B cell (primary cell): ENCODE data around the gene NPTX2. TPM values are rescaled to one million over a fixed set of nuclear protein-coding genes. Genes with fewer than 3 reads are reported as not detected.
A peak's percentile ranks its signal among the peaks of the same experiment; 100 is the strongest.

ENCODE experiments used
- ATAC-seq: fragments of 200-7000 bp; cut with Tn5 transposase; one replicate; pipeline ENCODE4 v1.10.0; 2021; ENCODE audit warnings: low read depth, mild to moderate bottlenecking, moderate number of reproducible peaks, moderate library complexity
- CTCF ChIA-PET: fragments of 350-600 bp; sonication (Branson Sonifier 250); formaldehyde crosslinking; loops from one replicate; lab custom pipeline; 2021; ENCODE audit warnings: antibody characterized with exemption, inconsistent platforms; lab: Charles Lee
- POLR2A ChIA-PET: fragments of 350-600 bp; sonication (Branson Sonifier 250); formaldehyde crosslinking; loops from one replicate; lab custom pipeline; 2021; ENCODE audit warnings: antibody characterized with exemption; lab: Charles Lee
- DNase-seq: peaks from one replicate; pipeline ENCODE4 v3.0.0; 2013
- H2AFZ ChIP-seq: 2 replicates; pipeline ENCODE4 v1.6.1; 2012; ENCODE audit warnings: mild to moderate bottlenecking, low read depth, low read length; ENCODE audit not compliant: insufficient read depth, poor library complexity, severe bottlenecking
- H3K27ac ChIP-seq, 2 donors: 1 replicate in 1 of 2; 2 replicates in 1 of 2; pipeline ENCODE4 v1.5.1; 2012 to 2013; ENCODE audit warnings: low read length in 2 of 2, mild to moderate bottlenecking in 2 of 2, moderate library complexity in 1 of 2
- H3K27me3 ChIP-seq, 4 experiments: fragments of 200-600 bp in 1 of 4; sonication (generic) in 1 of 4; replicated peaks in 1 of 4; 1 replicate in 2 of 4; 2 replicates in 2 of 4; pipeline versions ENCODE4 v1.6.1 to v1.7.0; 2013 to 2016; ENCODE audit warnings: low read length in 3 of 4, mild to moderate bottlenecking in 2 of 4, mixed read lengths in 1 of 4, moderate library complexity in 1 of 4; ENCODE audit not compliant: insufficient read depth in 4 of 4, control insufficient read depth in 3 of 4; ENCODE audit errors: control extremely low read depth in 1 of 4
- H3K36me3 ChIP-seq, 2 experiments: replicated peaks in 1 of 2; 1 replicate in 1 of 2; 2 replicates in 1 of 2; pipeline versions ENCODE4 v1.6.1 to v1.7.1; 2013; ENCODE audit warnings: low read length in 1 of 2; ENCODE audit not compliant: insufficient read depth in 2 of 2, control insufficient read depth in 1 of 2; ENCODE audit errors: control extremely low read depth in 1 of 2, extremely low read depth in 1 of 2
- H3K4me1 ChIP-seq, 2 donors: fragments of 200-600 bp in 1 of 2; sonication (generic) in 1 of 2; 1 replicate in 1 of 2; 2 replicates in 1 of 2; pipeline versions ENCODE4 v1.5.1 to v1.6.1; 2013 to 2017; ENCODE audit warnings: low read length in 2 of 2; ENCODE audit not compliant: control insufficient read depth in 2 of 2, insufficient read depth in 2 of 2
- H3K4me2 ChIP-seq: replicated peaks from 2 replicates; pipeline ENCODE3; 2012; ENCODE audit warnings: mild to moderate bottlenecking, low read depth, low read length; ENCODE audit not compliant: poor library complexity, severe bottlenecking
- H3K4me3 ChIP-seq, 5 experiments: fragments of 200-600 bp in 1 of 5; sonication (generic) in 1 of 5; 1 replicate in 3 of 5; 2 replicates in 2 of 5; pipeline versions ENCODE4 v1.5.1 to v1.7.0; 2011 to 2016; ENCODE audit warnings: low read length in 4 of 5, mild to moderate bottlenecking in 4 of 5, low read depth in 2 of 5, control low read depth in 1 of 5, moderate library complexity in 1 of 5; ENCODE audit not compliant: insufficient read depth in 1 of 5; ENCODE audit errors: control extremely low read depth in 1 of 5, extremely low read depth in 1 of 5
- H3K79me2 ChIP-seq: fragments of 200-600 bp; sonication (generic); one replicate; pipeline ENCODE4 v1.6.0; 2016; ENCODE audit warnings: low read length; ENCODE audit not compliant: control insufficient read depth, insufficient read depth
- H3K9ac ChIP-seq: fragments of 200-600 bp; sonication (generic); 2 replicates; pipeline ENCODE4 v1.6.1; 2017; ENCODE audit warnings: mild to moderate bottlenecking, low read length, moderate library complexity
- H3K9me3 ChIP-seq, 3 donors: one replicate each; pipeline versions ENCODE4 v1.6.1 to v1.7.1; 2013; ENCODE audit warnings: low read length in 2 of 3; ENCODE audit not compliant: control insufficient read depth in 2 of 3, insufficient read depth in 1 of 3; ENCODE audit errors: control extremely low read depth in 1 of 3
- H4K20me1 ChIP-seq: 2 replicates; pipeline ENCODE4 v1.6.0; 2012; ENCODE audit warnings: mild to moderate bottlenecking, low read length; ENCODE audit not compliant: insufficient read depth, control insufficient read depth, poor library complexity, severe bottlenecking
- H3K27ac Mint-ChIP-seq: one replicate; pipeline ENCODE4 v1.8.0; 2021; ENCODE audit warnings: mixed read lengths
- H3K27me3 Mint-ChIP-seq: one replicate; pipeline ENCODE4 v1.8.0; 2021; ENCODE audit warnings: mixed read lengths
- H3K4me1 Mint-ChIP-seq: one replicate; pipeline ENCODE4 v1.8.0; 2021; ENCODE audit warnings: mixed read lengths
- H3K4me3 Mint-ChIP-seq: one replicate; pipeline ENCODE4 v1.8.0; 2021; ENCODE audit warnings: mixed read lengths
- H3K9me3 Mint-ChIP-seq: one replicate; pipeline ENCODE4 v1.8.0; 2022; ENCODE audit warnings: mixed read lengths; ENCODE audit not compliant: insufficient read depth
- CTCF ChIP-seq: fragments of 200-600 bp; IDR thresholded peaks from one replicate; pipeline ENCODE4 v1.8.0; 2022; ENCODE audit warnings: antibody characterized with exemption, mild to moderate bottlenecking
- EZH2 ChIP-seq: IDR thresholded peaks from 2 replicates; pipeline ENCODE4 v1.6.1; 2012; ENCODE audit warnings: borderline replicate concordance, low read depth, mild to moderate bottlenecking, moderate library complexity, low read length; ENCODE audit not compliant: insufficient read depth, poor library complexity, severe bottlenecking
- WGBS: methylation state at CpG from one replicate; pipeline ENCODE4 v1.1.5; 2013; ENCODE audit warnings: missing lambda C conversion rate; ENCODE audit not compliant: insufficient coverage; 5-methylcytosine and 5-hydroxymethylcytosine counted together
- intact Hi-C: fragments of 100-400 bp; cut with micrococcal nuclease; formaldehyde crosslinking; loops from one replicate; pipeline ENCODE4 v1.10.0; 2022
- polyA minus RNA-seq: library from RNA; depleted of rRNA, polyadenylated mRNA; stranded (reverse); fragments of >200 nt; gene quantifications from 2 replicates; pipeline ENCODE4 v1.2.3, GENCODE V29; 2012
- polyA plus RNA-seq: library from polyadenylated mRNA; depleted of rRNA; stranded (reverse); fragments of >200 nt; gene quantifications from 2 replicates; pipeline ENCODE4 v1.2.3, GENCODE V29; 2012
- total RNA-seq, 2 donors: library from RNA; stranded (reverse); fragments of 120-200 nt in 1 of 2; gene quantifications; 1 replicate in 1 of 2; 2 replicates in 1 of 2; pipeline versions ENCODE4 v1.2.3 to v1.2.4, GENCODE V29; 2013 to 2022

Gene NPTX2, protein sequence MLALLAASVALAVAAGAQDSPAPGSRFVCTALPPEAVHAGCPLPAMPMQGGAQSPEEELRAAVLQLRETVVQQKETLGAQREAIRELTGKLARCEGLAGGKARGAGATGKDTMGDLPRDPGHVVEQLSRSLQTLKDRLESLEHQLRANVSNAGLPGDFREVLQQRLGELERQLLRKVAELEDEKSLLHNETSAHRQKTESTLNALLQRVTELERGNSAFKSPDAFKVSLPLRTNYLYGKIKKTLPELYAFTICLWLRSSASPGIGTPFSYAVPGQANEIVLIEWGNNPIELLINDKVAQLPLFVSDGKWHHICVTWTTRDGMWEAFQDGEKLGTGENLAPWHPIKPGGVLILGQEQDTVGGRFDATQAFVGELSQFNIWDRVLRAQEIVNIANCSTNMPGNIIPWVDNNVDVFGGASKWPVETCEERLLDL
- not detected in 2 replicates for total RNA-seq
- 0.23 TPM for total RNA-seq (2013)
- polyA plus RNA-seq = 0.07 TPM in 1 of 2 replicates, not detected in the other
- 0.29 TPM in 1 of 2 replicates, not detected in the other for polyA minus RNA-seq

DNA sequence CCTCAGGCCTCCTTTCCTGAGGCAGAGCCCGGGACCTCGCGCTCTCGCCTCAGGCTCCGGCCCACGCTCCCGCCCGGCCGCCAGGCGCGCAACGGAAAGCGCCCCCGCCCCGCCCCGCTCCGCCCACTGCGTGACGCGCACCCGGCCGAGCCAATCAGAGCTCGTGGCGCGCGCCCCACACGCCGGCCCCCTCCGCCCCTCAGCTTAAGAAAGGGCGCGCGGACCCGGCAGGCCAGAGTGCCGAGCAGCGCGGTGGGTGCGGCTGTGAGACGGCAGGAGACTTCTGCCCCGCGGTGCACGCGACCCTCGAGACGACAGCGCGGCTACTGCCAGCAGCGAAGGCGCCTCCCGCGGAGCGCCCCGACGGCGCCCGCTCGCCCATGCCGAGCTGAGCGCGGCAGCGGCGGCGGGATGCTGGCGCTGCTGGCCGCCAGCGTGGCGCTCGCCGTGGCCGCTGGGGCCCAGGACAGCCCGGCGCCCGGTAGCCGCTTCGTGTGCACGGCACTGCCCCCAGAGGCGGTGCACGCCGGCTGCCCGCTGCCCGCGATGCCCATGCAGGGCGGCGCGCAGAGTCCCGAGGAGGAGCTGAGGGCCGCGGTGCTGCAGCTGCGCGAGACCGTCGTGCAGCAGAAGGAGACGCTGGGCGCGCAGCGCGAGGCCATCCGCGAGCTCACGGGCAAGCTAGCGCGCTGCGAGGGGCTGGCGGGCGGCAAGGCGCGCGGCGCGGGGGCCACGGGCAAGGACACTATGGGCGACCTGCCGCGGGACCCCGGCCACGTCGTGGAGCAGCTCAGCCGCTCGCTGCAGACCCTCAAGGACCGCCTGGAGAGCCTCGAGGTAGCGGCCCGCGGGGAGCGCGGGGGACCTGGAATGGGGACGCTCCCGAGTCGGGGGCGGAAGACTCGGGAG, at the start of gene NPTX2:
Gene NPTX2, plus strand, starts transcription at position 235 of the 909 bp plus-strand sequence. Its CDS starts 177 bp downstream, at position 412.
- no peaks in the 10 kb centered on the region for H3K4me1 ChIP-seq
- POLR2A ChIA-PET = no interaction called here

More for the DNA sequence above, at the start of gene NPTX2:
- no peaks in the 10 kb centered on the region for H3K9me3 Mint-ChIP-seq
- Histone ChIP-seq H3K9me3 (peaks cover 0 to 9% (median 0%) of the 10 kb centered on the region in 3 donors), H2AFZ (no peak within 1 kb of the TSS), H3K79me2 (no peaks in the 10 kb centered on the region), H3K36me3 (no peaks in the 10 kb centered on the region), H3K4me3 (no peak within 1 kb of the TSS), H4K20me1 (no peaks in the 10 kb centered on the region), H3K9ac (no peak within 1 kb of the TSS), H3K27me3 (peaks cover 0 to 50% (median 8%) of the 10 kb centered on the region in 4 experiments), H3K27ac (no peak within 1 kb of the TSS), H3K4me2 (peak within 1 kb of the TSS; percentile 40)
- no peak for DNase-seq
- CTCF ChIA-PET = interaction anchor here (0.6 kb wide), 1 partner anchor 917 kb away, joined by 6 read pairs; no protein-coding TSS in a partner anchor
- H3K4me3 Mint-ChIP-seq = no peak within 1 kb of the TSS
- TF ChIP-seq EZH2 = no peak
- no peak for TF ChIP-seq CTCF
- intact Hi-C loops = no loop called here
- ATAC-seq = no peak
- H3K27ac Mint-ChIP-seq = no peak within 1 kb of the TSS
- WGBS = 8% methylated on average over 130 of the region's 130 CpGs
- peaks cover 2% of the 10 kb centered on the region for H3K4me1 Mint-ChIP-seq
- peaks cover 62% of the 10 kb centered on the region for H3K27me3 Mint-ChIP-seq
